ENCODE measurements around the gene NAP1L4. TPM values are rescaled to one million over a fixed set of nuclear protein-coding genes. Genes with fewer than 3 reads are reported as not detected.

Gene NAP1L4
- total and polyA plus RNA-seq, 2 of the 4 experiments (the other 2 are of a cell fraction), result 71.5 to 80.7 TPM

DNA sequence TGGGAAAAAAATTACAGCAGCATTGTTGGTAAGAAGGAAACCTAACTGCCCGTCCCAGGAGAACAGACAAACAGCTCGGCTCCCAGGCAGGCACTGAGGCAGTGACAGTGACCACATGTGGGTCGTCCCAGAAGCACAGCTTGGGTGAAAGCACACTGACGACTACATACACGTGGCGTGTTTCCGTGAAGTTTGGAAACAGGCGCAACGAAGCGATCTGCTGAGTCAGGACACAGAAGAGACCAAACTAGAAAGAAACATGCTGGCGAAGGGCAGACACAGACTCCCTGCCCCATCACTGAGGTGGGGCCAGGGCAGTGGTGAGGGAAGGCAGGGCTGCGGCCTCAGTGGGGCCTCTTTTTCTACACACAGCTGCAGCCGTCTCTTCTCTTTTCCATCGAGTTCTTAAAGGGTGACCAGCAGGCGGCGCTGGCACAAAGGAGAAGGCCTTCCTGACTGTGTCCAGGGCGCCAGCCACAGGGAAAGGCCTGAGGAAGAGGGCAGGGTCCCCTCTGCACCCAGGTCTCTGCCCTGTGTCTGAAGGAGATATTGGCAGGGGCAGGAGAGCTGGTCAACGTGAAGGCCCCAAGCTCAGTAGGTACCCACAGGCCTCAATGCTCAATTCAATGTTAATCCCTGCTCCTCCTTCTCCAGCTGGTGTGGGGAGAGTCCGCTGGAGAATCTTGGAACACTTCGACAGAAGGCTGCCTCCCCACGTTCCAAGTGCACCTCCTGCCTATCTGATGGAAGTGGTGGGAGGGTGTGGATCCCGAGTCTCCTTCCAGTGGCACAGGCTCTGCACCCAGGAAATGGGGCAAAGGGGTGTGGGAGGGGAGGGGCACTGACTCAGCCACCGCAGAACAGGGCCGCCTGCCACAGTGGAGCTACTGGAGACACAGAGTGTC, 45.2 kb upstream of the NAP1L4 start (continued):
- peak; percentile 30 for TF ChIP-seq MAFK (IDR thresholded peaks at IDR 0.05; ENCODE audit: low read depth, low read length)
- peak; percentile 78 for TF ChIP-seq SMC3 (IDR thresholded peaks at IDR 0.05; ENCODE audit: low read depth, low read length)

DNA sequence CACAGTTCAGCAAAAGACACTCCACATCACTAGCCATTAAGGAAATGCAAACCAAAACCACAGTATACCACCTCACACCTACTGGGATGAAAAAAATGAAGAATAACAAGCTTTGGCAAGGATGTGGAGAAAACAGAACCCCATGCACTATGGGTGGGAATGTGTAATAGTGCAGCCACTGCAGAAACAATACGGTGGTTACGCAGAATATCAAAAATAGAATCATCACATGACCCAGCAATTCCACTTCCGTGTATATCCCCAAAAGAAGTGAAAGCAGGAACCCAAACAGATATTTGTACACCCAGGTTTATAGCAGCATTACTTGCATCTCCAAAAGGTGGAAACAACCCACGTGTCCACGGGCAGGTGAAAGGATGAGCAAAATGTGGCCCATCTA, 44.3 kb upstream of the NAP1L4 start:
- no peak overlapping the region for H2BK120ac ChIP-seq (ENCODE audit: low read depth, low read length)
- in situ Hi-C loops (cut with MboI; ENCODE audit: low sequenced_read_pairs), result no loop called here
- CTCF ChIA-PET, result interaction anchor here (0.6 to 2.0 kb wide), 5 partner anchors 9 to 55 kb away, joined by 3 to 11 read pairs (median 4); no protein-coding TSS in a partner anchor
- TF ChIP-seq MAZ (IDR thresholded peaks at IDR 0.05; ENCODE audit: borderline replicate concordance, low read depth, low read length), result no peak
- TF ChIP-seq, protein P1, sequence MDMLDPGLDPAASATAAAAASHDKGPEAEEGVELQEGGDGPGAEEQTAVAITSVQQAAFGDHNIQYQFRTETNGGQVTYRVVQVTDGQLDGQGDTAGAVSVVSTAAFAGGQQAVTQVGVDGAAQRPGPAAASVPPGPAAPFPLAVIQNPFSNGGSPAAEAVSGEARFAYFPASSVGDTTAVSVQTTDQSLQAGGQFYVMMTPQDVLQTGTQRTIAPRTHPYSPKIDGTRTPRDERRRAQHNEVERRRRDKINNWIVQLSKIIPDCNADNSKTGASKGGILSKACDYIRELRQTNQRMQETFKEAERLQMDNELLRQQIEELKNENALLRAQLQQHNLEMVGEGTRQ (IDR thresholded peaks at IDR 0.05; ENCODE audit: low read depth, low read length), result no peak
- TF ChIP-seq SMC3 (IDR thresholded peaks at IDR 0.05; ENCODE audit: low read depth, low read length), result no peak
- TF ChIP-seq RAD21 (IDR thresholded peaks at IDR 0.05; ENCODE audit: low read length), result no peak
- TF ChIP-seq, protein P2, sequence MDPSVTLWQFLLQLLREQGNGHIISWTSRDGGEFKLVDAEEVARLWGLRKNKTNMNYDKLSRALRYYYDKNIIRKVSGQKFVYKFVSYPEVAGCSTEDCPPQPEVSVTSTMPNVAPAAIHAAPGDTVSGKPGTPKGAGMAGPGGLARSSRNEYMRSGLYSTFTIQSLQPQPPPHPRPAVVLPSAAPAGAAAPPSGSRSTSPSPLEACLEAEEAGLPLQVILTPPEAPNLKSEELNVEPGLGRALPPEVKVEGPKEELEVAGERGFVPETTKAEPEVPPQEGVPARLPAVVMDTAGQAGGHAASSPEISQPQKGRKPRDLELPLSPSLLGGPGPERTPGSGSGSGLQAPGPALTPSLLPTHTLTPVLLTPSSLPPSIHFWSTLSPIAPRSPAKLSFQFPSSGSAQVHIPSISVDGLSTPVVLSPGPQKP (IDR thresholded peaks at IDR 0.05; ENCODE audit: borderline replicate concordance, low read depth, low read length), result no peak
- TF ChIP-seq RCOR1 (IDR thresholded peaks at IDR 0.05; ENCODE audit: insufficient replicate concordance, low read length), result no peak
- TF ChIP-seq CHD1 (IDR thresholded peaks at IDR 0.05; ENCODE audit: low read depth, low read length), result no peak
- no peak for TF ChIP-seq POLR2A (IDR thresholded peaks at IDR 0.05; ENCODE audit: low read depth, low read length)
- no peak for TF ChIP-seq FOS (IDR thresholded peaks at IDR 0.05; ENCODE audit: low read depth, low read length)
- no peak for TF ChIP-seq MAFK (IDR thresholded peaks at IDR 0.05; ENCODE audit: low read depth, low read length)
- no peak for TF ChIP-seq MXI1 (IDR thresholded peaks at IDR 0.05; ENCODE audit: borderline replicate concordance, low read depth, low read length)
- no peak for TF ChIP-seq NFE2L2 (IDR thresholded peaks at IDR 0.05; ENCODE audit: low read depth, low read length)

More for the DNA sequence above, 44.3 kb upstream of the NAP1L4 start:
- Histone ChIP-seq H2BK5ac (ENCODE audit: low read depth, low read length, poor library complexity, severe bottlenecking) (no peak overlapping the region), H3K9me1 (ENCODE audit: insufficient read depth, low read length) (no peaks in the 10 kb centered on the region; the same call in 1 of the 2 replicates), H3K56ac (ENCODE audit: extremely low read depth, insufficient read depth, low read length) (no peak overlapping the region), H3K36me3 (ENCODE audit: control insufficient read depth, insufficient read depth, low read length) (peaks cover 66% of the 10 kb centered on the region), H3K4me1 (ENCODE audit: control insufficient read depth, insufficient read depth, low read length) (no peaks in the 10 kb centered on the region), H3K4me2 (ENCODE audit: low read depth, low read length) (no peak overlapping the region), H2BK20ac (ENCODE audit: low read depth, low read length) (no peak overlapping the region), H3K18ac (ENCODE audit: low read depth, low read length) (no peak overlapping the region), H3K14ac (replicated peaks; ENCODE audit: low read depth, low read length) (no peak overlapping the region), H4K91ac (ENCODE audit: insufficient read depth, low read depth, low read length) (no peak overlapping the region), H3K79me1 (ENCODE audit: low read depth in 1 of 2, low read length in 2 of 2) (peaks cover 40 to 78% of the 10 kb centered on the region in 2 experiments), H4K5ac (ENCODE audit: low read depth, low read length) (no peak overlapping the region), H3K27me3 (ENCODE audit: control insufficient read depth, insufficient read depth, low read length) (no peaks in the 10 kb centered on the region), H2BK15ac (ENCODE audit: low read depth, low read length) (no peak overlapping the region), H4K8ac (ENCODE audit: low read depth in 2 of 2, low read length in 2 of 2) (no peak overlapping the region), H3K9ac (ENCODE audit: low read depth, low read length) (no peak overlapping the region), H4K20me1 (ENCODE audit: insufficient read depth, low read length) (peaks cover 71% of the 10 kb centered on the region), H2AK9ac (replicated peaks; ENCODE audit: low read depth, low read length, poor library complexity) (no peak overlapping the region), H3K4me3 (ENCODE audit: insufficient read depth, low read depth, low read length) (no peak overlapping the region), H3K4ac (ENCODE audit: low read depth, low read length) (no peak overlapping the region), H3K27ac (ENCODE audit: insufficient read depth, low read length) (no peak overlapping the region), H2AK5ac (ENCODE audit: low read depth, low read length) (no peak overlapping the region), H3K23ac (ENCODE audit: low read depth, low read length) (no peak overlapping the region), H2AFZ (replicated peaks; ENCODE audit: low read length, poor library complexity) (no peak overlapping the region), H3K9me3 (ENCODE audit: control insufficient read depth, insufficient read depth, low read length) (no peaks in the 10 kb centered on the region)
- dilution Hi-C loops (cut with HindIII; ENCODE audit: low sequenced_read_pairs, unreplicated experiment), result no loop called here
- WGBS, 2 experiments (ENCODE audit: extremely low coverage in 2 of 2, insufficient read length in 1 of 2), result no CpG with 5 or more reads among the region's 5 CpGs
- DNase-seq (no peak), ATAC-seq (ENCODE audit: low read depth) (no peak)
- intact Hi-C loops (cut with micrococcal nuclease), result loop anchor here (5.0 to 10.0 kb wide), 2 partner anchors 56 to 368 kb away; no protein-coding TSS in a partner anchor
- POLR2A ChIA-PET (ENCODE audit: unreplicated experiment), result no interaction called here
- no TSS peak for BruUV-seq (replicated peaks)

All from IMR-90 (cell line).